Measurements from ENCODE around the gene CBLL1. TPM values are rescaled to one million over a fixed set of nuclear protein-coding genes. Genes with fewer than 3 reads are reported as not detected.
A peak's percentile ranks its signal among the peaks of the same experiment; 100 is the strongest.

Gene CBLL1
- total and polyA plus RNA-seq, 2 of the 13 experiments (the other 11 are each of a cell fraction or from before 2014, with no cell fraction given): 8.8 to 10.5 TPM

GRCh38 chr7:107718456-107719193 lies 25.3 kb upstream of the CBLL1 start:
- POLR2A ChIA-PET: no interaction called here

DNA sequence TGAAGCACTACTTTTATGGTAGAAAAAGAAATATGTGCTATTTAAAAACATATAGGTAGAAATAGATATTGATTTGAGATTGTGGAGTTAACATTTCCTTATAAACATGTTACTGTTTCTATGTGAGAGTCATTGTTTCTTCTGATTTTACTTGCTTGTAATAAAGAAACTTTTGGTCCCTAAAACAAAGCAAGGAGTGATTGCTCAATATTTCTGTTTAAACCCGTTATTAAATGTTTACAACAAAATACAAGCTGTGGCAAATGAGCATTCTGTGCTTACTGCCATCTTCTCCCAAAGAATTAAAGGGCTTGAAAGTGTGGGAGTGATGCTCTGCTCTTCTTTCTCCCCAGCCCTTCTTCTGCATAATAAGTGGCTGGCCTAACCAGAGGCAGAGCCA lies 22.7 kb upstream of the CBLL1 start:
- Histone ChIP-seq H3K9me3 (ENCODE audit: low read length) (no peaks in the 10 kb centered on the region), H3K4me1 (ENCODE audit: insufficient read depth, low read length) (no peaks in the 10 kb centered on the region), H3K9ac (ENCODE audit: insufficient read depth, low read depth, low read length) (no peak overlapping the region), H2AFZ (ENCODE audit: low read length) (no peak overlapping the region), H3K79me2 (ENCODE audit: insufficient read depth, low read length) (no peaks in the 10 kb centered on the region), H3K36me3 (replicated peaks in 1 of 2; ENCODE audit: control insufficient read depth in 1 of 2, insufficient read depth in 2 of 2, low read length in 2 of 2) (no peaks in the 10 kb centered on the region), H3K27ac (ENCODE audit: extremely low read length, insufficient read depth, low read length) (no peak overlapping the region), H3K4me2 (ENCODE audit: low read depth, low read length) (no peak overlapping the region), H3K4me3 (replicated peaks in 1 of 3; ENCODE audit: insufficient read depth in 1 of 3, low read depth in 2 of 3, low read length in 3 of 3) (no peak overlapping the region), H3K27me3 (ENCODE audit: control insufficient read depth in 1 of 2, insufficient read depth in 2 of 2, low read length in 2 of 2) (no peaks in the 10 kb centered on the region; a peak in 1 of 5 replicates), H4K20me1 (ENCODE audit: insufficient read depth, low read length) (no peaks in the 10 kb centered on the region)
- no TSS peak for BruUV-seq (replicated peaks)
- no peak for FAIRE-seq
- ChIA-PET CTCF (ENCODE audit: low intra/inter-chr PET ratio, low total read pairs) (no interaction called here), POLR2A (no interaction called here)
- 6% methylated on average over 1 of the region's 1 CpG for WGBS (ENCODE audit: low lambda C conversion rate)
- intact Hi-C loops (cut with micrococcal nuclease; ENCODE audit: unreplicated experiment) (loop anchor here (10.0 kb wide), 1 partner anchor 926 kb away; no protein-coding TSS in a partner anchor), in situ Hi-C loops (cut with HindIII; ENCODE audit: extremely low pct_ligation_motif_present, low pct_unique_long_range_greater_than_20kb) (loop anchor here (5.0 to 25.0 kb wide), 2 partner anchors 254 to 509 kb away; no protein-coding TSS in a partner anchor)
- DNase-seq (ENCODE audit: low spot score): no peak
- no peak for ATAC-seq
- no peak for TF ChIP-seq ATF7 (IDR thresholded peaks at IDR 0.05)
- TF ChIP-seq ATF7 (CRISPR knock-in tag; IDR thresholded peaks at IDR 0.05): no peak
- TF ChIP-seq SMYD3 (CRISPR knock-in tag; IDR thresholded peaks at IDR 0.05): no peak
- TF ChIP-seq ZNF124 (CRISPR knock-in tag; IDR thresholded peaks at IDR 0.05): no peak
- TF ChIP-seq FIP1L1 (IDR thresholded peaks at IDR 0.05; ENCODE audit: borderline replicate concordance, insufficient read depth, low read depth, low read length): no peak
- no peak for TF ChIP-seq NFYB (CRISPR knock-in tag; IDR thresholded peaks at IDR 0.05)
- TF ChIP-seq KDM5A (IDR thresholded peaks at IDR 0.05; ENCODE audit: borderline replicate concordance, low read length): no peak
- TF ChIP-seq, protein P1, sequence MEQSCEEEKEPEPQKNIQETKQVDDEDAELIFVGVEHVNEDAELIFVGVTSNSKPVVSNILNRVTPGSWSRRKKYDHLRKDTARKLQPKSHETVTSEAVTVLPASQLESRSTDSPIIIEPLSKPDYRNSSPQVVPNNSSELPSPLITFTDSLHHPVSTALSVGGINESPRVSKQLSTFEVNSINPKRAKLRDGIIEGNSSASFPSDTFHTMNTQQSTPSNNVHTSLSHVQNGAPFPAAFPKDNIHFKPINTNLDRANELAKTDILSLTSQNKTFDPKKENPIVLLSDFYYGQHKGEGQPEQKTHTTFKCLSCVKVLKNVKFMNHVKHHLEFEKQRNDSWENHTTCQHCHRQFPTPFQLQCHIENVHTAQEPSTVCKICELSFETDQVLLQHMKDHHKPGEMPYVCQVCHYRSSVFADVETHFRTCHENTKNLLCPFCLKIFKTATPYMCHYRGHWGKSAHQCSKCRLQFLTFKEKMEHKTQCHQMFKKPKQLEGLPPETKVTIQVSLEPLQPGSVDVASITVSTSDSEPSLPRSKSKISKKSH (CRISPR knock-in tag; IDR thresholded peaks at IDR 0.05; ENCODE audit: borderline replicate concordance): no peak
- no peak for TF ChIP-seq GTF2F1 (IDR thresholded peaks at IDR 0.05; ENCODE audit: low read length)
- TF ChIP-seq NFE2 (CRISPR knock-in tag; IDR thresholded peaks at IDR 0.05): no peak
- no peak for TF ChIP-seq TRIM24 (CRISPR knock-in tag; IDR thresholded peaks at IDR 0.05)
- no peak for TF ChIP-seq ZEB1 (IDR thresholded peaks at IDR 0.05; ENCODE audit: insufficient replicate concordance, low read depth)
- no peak for TF ChIP-seq MXI1 (IDR thresholded peaks at IDR 0.05; ENCODE audit: borderline replicate concordance, low read depth, low read length)
- no peak for TF ChIP-seq PITX1 (CRISPR knock-in tag; IDR thresholded peaks at IDR 0.05)

More at GRCh38 chr7:107718456-107719193, 25.3 kb upstream of the CBLL1 start:
- WGBS (ENCODE audit: low lambda C conversion rate): 5% methylated on average over 4 of the region's 4 CpGs
- ATAC-seq (no peak), DNase-seq (ENCODE audit: low spot score) (no peak), FAIRE-seq (no peak)
- H3K27ac ChIP-seq (ENCODE audit: extremely low read length, insufficient read depth, low read length): no peak overlapping the region
- no TSS peak for BruUV-seq (replicated peaks)
- TF ChIP-seq, protein P2, sequence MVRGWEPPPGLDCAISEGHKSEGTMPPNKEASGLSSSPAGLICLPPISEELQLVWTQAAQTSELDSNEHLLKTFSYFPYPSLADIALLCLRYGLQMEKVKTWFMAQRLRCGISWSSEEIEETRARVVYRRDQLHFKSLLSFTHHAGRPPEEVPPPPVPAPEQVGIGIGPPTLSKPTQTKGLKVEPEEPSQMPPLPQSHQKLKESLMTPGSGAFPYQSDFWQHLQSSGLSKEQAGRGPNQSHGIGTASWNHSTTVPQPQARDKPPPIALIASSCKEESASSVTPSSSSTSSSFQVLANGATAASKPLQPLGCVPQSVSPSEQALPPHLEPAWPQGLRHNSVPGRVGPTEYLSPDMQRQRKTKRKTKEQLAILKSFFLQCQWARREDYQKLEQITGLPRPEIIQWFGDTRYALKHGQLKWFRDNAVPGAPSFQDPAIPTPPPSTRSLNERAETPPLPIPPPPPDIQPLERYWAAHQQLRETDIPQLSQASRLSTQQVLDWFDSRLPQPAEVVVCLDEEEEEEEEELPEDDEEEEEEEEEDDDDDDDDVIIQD (CRISPR knock-in tag; IDR thresholded peaks at IDR 0.05; ENCODE audit: low read depth): no peak
- 0 out of 2 replicates have a peak, but pooled peaks have one; percentile 18 for TF ChIP-seq ARNT (IDR thresholded peaks at IDR 0.05)
- H3K79me2 ChIP-seq (ENCODE audit: insufficient read depth, low read length): no peaks in the 10 kb centered on the region
- H3K4me1 ChIP-seq (ENCODE audit: insufficient read depth, low read length): no peaks in the 10 kb centered on the region
- in situ Hi-C loops (cut with HindIII; ENCODE audit: extremely low pct_ligation_motif_present, low pct_unique_long_range_greater_than_20kb) (loop anchor here (25.0 kb wide), 1 partner anchor 506 kb away; no protein-coding TSS in a partner anchor), intact Hi-C loops (cut with micrococcal nuclease; ENCODE audit: unreplicated experiment) (no loop called here)
- H3K4me2 ChIP-seq (ENCODE audit: low read depth, low read length): no peak overlapping the region
- H3K9ac ChIP-seq (ENCODE audit: insufficient read depth, low read depth, low read length): no peak overlapping the region
- H2AFZ ChIP-seq (ENCODE audit: low read length): no peak overlapping the region
- no peak overlapping the region for H3K4me3 ChIP-seq (replicated peaks in 1 of 3; ENCODE audit: insufficient read depth in 1 of 3, low read depth in 2 of 3, low read length in 3 of 3)
- no peaks in the 10 kb centered on the region; a peak in 1 of 5 replicates for H3K27me3 ChIP-seq (ENCODE audit: control insufficient read depth in 1 of 2, insufficient read depth in 2 of 2, low read length in 2 of 2)
- no peaks in the 10 kb centered on the region for H3K9me3 ChIP-seq (ENCODE audit: low read length)
- CTCF ChIA-PET (ENCODE audit: low intra/inter-chr PET ratio, low total read pairs): no interaction called here
- H4K20me1 ChIP-seq (ENCODE audit: insufficient read depth, low read length): no peaks in the 10 kb centered on the region
- no peaks in the 10 kb centered on the region for H3K36me3 ChIP-seq (replicated peaks in 1 of 2; ENCODE audit: control insufficient read depth in 1 of 2, insufficient read depth in 2 of 2, low read length in 2 of 2)

Data from HepG2 (cell line).